Gastroesophageal sphincter (tissue), 3 donors: Measurements from ENCODE around the gene TRIM74.
"Not testable (repeated sequence)": the region's sequence is repeated elsewhere in the genome, so short reads cannot be mapped to it uniquely, and the experiment has no call there.

Experiments used
- POLR2A ChIP-seq, 2 donors: fragments of 450-650 bp; IDR thresholded peaks; one replicate each; pipeline ENCODE4 v1.6.1; 2017; ENCODE audit warnings: antibody characterized with exemption in 2 of 2, mild to moderate bottlenecking in 2 of 2, moderate library complexity in 1 of 2
- POLR2AphosphoS5 ChIP-seq: sonication (generic); formaldehyde crosslinking; IDR thresholded peaks from one replicate; pipeline ENCODE4 v1.6.1; 2017; ENCODE audit warnings: antibody characterized with exemption
- TF ChIP-seq, protein P1 (sequence below), 4 experiments: fragments of 200-600 bp in 2 of 4; fragments of 450-650 bp in 2 of 4; sonication (generic) in 1 of 4; IDR thresholded peaks; one replicate each; pipeline ENCODE4 v1.5.1; 2017 to 2019; ENCODE audit warnings: antibody characterized with exemption in 4 of 4, mild to moderate bottlenecking in 2 of 4, moderate library complexity in 2 of 4

DNA sequence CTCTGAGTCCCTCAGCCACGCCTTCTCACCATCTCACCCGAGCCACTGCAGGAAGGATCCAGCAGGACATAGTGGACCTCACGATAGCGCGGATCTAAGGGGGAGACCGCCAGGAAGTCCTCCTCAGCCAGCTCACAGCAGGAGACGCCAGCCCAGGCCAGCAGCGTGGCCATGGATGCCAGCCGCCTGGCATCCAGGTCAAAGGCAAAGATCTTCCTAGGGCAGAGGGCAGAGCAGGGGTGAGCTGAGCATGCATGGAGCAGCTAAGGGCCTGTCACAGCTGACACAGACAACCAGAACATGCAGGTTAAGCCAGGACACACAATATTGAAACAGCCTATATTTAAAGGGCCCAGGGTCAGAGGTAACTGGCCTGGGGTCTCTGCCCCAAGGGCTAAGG, 20.0 kb downstream of the TRIM74 start:
- not testable (repeated sequence) for TF ChIP-seq POLR2A (IDR thresholded peaks at IDR 0.05); POLR2AphosphoS5
- TF ChIP-seq, protein P1, sequence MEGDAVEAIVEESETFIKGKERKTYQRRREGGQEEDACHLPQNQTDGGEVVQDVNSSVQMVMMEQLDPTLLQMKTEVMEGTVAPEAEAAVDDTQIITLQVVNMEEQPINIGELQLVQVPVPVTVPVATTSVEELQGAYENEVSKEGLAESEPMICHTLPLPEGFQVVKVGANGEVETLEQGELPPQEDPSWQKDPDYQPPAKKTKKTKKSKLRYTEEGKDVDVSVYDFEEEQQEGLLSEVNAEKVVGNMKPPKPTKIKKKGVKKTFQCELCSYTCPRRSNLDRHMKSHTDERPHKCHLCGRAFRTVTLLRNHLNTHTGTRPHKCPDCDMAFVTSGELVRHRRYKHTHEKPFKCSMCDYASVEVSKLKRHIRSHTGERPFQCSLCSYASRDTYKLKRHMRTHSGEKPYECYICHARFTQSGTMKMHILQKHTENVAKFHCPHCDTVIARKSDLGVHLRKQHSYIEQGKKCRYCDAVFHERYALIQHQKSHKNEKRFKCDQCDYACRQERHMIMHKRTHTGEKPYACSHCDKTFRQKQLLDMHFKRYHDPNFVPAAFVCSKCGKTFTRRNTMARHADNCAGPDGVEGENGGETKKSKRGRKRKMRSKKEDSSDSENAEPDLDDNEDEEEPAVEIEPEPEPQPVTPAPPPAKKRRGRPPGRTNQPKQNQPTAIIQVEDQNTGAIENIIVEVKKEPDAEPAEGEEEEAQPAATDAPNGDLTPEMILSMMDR (IDR thresholded peaks at IDR 0.05), result not testable (repeated sequence)
